ENCODE results near the gene HOXC4. TPM values are rescaled to one million over a fixed set of nuclear protein-coding genes. Genes with fewer than 3 reads are reported as not detected.
"Not testable (repeated sequence)": the region's sequence is repeated elsewhere in the genome, so short reads cannot be mapped to it uniquely, and the experiment has no call there.

Gene HOXC4
- total and polyA plus RNA-seq, 9 donors: 10.1 to 29.6 (median 21.6) TPM

DNA sequence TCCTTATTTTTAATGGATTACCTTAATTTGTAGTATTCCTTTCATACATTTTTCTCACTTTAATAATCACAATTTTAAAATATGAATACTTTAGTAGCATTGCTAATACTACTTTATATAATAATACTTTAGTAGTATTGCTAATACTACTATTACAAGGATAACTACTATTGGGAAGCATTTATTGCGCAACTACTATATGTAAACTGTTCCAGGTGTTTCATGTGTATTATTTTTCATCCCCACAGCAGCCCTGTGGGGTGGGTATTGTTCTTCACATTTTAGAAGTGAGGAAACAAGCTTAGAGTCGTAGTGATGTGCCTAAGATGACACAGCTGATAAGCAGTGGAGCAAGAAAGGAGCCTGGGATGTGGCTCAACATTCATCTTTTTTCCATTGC is 45.0 kb downstream of the HOXC4 start:
- DNase-seq; H3K27me3 ChIP-seq (ENCODE audit: control insufficient read depth, insufficient read depth, low read length); H3K4me3 ChIP-seq (ENCODE audit: low read length); H3K36me3 ChIP-seq (ENCODE audit: control insufficient read depth, insufficient read depth, low read length); H3K27ac ChIP-seq (ENCODE audit: low read length); H3K4me1 ChIP-seq (ENCODE audit: control insufficient read depth, insufficient read depth, low read length); H3K9me3 ChIP-seq (replicated peaks; ENCODE audit: control insufficient read depth, low read depth, low read length): not testable (repeated sequence)
- WGBS (ENCODE audit: insufficient coverage): no CpG with 5 or more reads among the region's 2 CpGs

DNA sequence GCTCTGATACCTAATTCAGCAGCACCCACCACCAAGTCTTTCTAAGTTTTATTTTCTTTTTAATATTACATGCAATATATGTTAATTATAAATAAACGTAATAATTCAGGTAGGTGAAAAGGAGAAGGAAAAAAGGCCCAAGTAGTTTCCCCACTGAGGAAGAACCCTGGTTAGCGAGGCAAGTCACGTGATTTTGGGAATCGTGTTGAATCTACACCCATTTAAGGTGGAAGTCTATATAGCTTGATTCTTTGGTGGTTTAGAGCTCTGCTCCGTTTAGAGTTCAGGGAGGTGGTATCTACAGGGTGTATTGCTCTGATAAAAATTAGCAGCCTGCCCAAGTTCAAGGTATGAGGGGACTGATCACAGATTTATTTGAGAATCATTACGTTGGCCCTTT is 47.0 kb downstream of the HOXC4 start:
- not testable (repeated sequence) for H3K4me3 ChIP-seq (ENCODE audit: low read length); H3K4me1 ChIP-seq (ENCODE audit: control insufficient read depth, insufficient read depth, low read length); H3K9me3 ChIP-seq (replicated peaks; ENCODE audit: control insufficient read depth, low read depth, low read length); DNase-seq; H3K27ac ChIP-seq (ENCODE audit: low read length); H3K27me3 ChIP-seq (ENCODE audit: control insufficient read depth, insufficient read depth, low read length); H3K36me3 ChIP-seq (ENCODE audit: control insufficient read depth, insufficient read depth, low read length)
- 76% methylated on average over 4 of the region's 6 CpGs for WGBS (ENCODE audit: insufficient coverage)

DNA sequence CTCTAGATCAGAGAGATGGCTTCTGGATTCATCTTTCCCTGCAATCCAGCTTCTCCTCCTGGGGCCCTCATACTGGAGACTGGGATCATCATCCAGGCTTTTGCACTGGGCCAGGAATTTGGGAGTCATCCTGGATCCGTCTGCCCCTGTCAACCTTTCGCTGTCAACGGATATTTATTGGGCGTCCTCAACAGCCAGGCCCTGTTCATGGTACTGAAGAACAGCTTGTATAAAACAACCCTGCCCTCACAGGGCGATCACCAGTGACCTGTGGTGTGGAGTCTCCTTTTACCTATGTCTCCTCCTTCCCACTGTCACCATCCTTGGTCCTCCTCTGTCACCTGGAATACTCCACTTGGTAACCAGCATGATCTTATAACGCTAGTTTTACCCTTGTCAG is 48.6 kb downstream of the HOXC4 start:
- H3K4me3 ChIP-seq (ENCODE audit: low read length); H3K27me3 ChIP-seq (ENCODE audit: control insufficient read depth, insufficient read depth, low read length); H3K4me1 ChIP-seq (ENCODE audit: control insufficient read depth, insufficient read depth, low read length); H3K36me3 ChIP-seq (ENCODE audit: control insufficient read depth, insufficient read depth, low read length); DNase-seq; H3K27ac ChIP-seq (ENCODE audit: low read length); H3K9me3 ChIP-seq (replicated peaks; ENCODE audit: control insufficient read depth, low read depth, low read length): not testable (repeated sequence)
- 75% methylated on average over 1 of the region's 6 CpGs for WGBS (ENCODE audit: insufficient coverage)

DNA sequence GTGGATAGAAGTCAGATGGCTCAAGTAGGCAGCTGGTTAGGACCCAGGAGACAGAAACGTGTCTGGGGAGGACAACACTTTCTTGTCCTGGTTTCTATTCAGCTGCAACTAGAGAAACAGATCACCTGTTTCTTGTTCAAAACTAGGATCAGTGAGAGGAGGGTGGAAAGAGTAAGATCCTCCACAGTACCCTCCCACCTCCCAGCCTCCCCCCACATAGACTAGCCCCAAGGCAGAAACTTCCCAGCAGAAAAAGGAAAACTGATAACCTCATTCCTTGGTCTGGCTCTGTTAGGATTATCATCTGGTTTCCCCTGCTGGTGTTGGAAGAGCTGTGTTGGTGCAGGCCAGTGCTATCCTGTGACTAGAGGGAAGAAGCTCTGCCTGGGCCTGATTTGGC is 50.2 kb downstream of the HOXC4 start:
- H3K27ac ChIP-seq (ENCODE audit: low read length); H3K4me1 ChIP-seq (ENCODE audit: control insufficient read depth, insufficient read depth, low read length); H3K4me3 ChIP-seq (ENCODE audit: low read length); H3K36me3 ChIP-seq (ENCODE audit: control insufficient read depth, insufficient read depth, low read length); H3K9me3 ChIP-seq (replicated peaks; ENCODE audit: control insufficient read depth, low read depth, low read length); DNase-seq: not testable (repeated sequence)
- H3K27me3 ChIP-seq (ENCODE audit: control insufficient read depth, insufficient read depth, low read length): peaks cover 14% of the 10 kb centered on the region
- WGBS (ENCODE audit: insufficient coverage): no CpG with 5 or more reads among the region's 1 CpG

Other genes with a start within 250 kb of the HOXC4 start
- gene HOXC13, start 115.0 kb upstream of the HOXC4 start, total RNA-seq: 0.04 TPM
- under 1 TPM in 3 of 8 donors, not detected in 5; 0.05 to 0.45 (median 0.08) TPM for gene HOXC13, start 115.0 kb upstream of the HOXC4 start, polyA plus RNA-seq (ENCODE audit: insufficient read depth in 1 of 8, insufficient read length in 8 of 8, low replicate concordance in 1 of 8)
- gene HOXC12, start 98.9 kb upstream of the HOXC4 start, total RNA-seq: not detected
- under 1 TPM in 7 of 8 donors, not detected in 1; 0.06 to 0.30 (median 0.08) TPM for gene HOXC12, start 98.9 kb upstream of the HOXC4 start, polyA plus RNA-seq (ENCODE audit: insufficient read depth in 1 of 8, insufficient read length in 8 of 8, low replicate concordance in 1 of 8)
- 2.9 TPM for gene HOXC11, start 80.7 kb upstream of the HOXC4 start, total RNA-seq
- 1 to 10 TPM; 6.6 to 9.3 (median 7.6) TPM for gene HOXC11, start 80.7 kb upstream of the HOXC4 start, polyA plus RNA-seq (ENCODE audit: insufficient read depth in 1 of 8, insufficient read length in 8 of 8, low replicate concordance in 1 of 8)
- gene HOTAIR, start 78.9 kb upstream of the HOXC4 start, total RNA-seq: 1.8 TPM
- 10 to 100 TPM in 1 of 8 donors, 1 to 10 TPM in 7; 2.2 to 13.2 (median 4.1) TPM for gene HOTAIR, start 78.9 kb upstream of the HOXC4 start, polyA plus RNA-seq (ENCODE audit: insufficient read depth in 1 of 8, insufficient read length in 8 of 8, low replicate concordance in 1 of 8)
- gene HOXC10, start 68.7 kb upstream of the HOXC4 start, total RNA-seq: 7.6 TPM
- gene HOXC10, start 68.7 kb upstream of the HOXC4 start, polyA plus RNA-seq (ENCODE audit: insufficient read depth in 1 of 8, insufficient read length in 8 of 8, low replicate concordance in 1 of 8): 10 to 100 TPM; 43.8 to 57.7 (median 49.5) TPM
- 12.6 TPM for gene HOXC9, start 53.7 kb upstream of the HOXC4 start, total RNA-seq
- gene HOXC9, start 53.7 kb upstream of the HOXC4 start, polyA plus RNA-seq (ENCODE audit: insufficient read depth in 1 of 8, insufficient read length in 8 of 8, low replicate concordance in 1 of 8): 10 to 100 TPM; 14.3 to 19.2 (median 16.1) TPM
- 1.6 TPM for gene HOXC8, start 44.9 kb upstream of the HOXC4 start, total RNA-seq
- 1 to 10 TPM; 3.8 to 7.9 (median 5.6) TPM for gene HOXC8, start 44.9 kb upstream of the HOXC4 start, polyA plus RNA-seq (ENCODE audit: insufficient read depth in 1 of 8, insufficient read length in 8 of 8, low replicate concordance in 1 of 8)
- gene HOXC6, start 25.4 kb upstream of the HOXC4 start, total RNA-seq: 4.1 TPM
- 10 to 100 TPM; 11.5 to 22.5 (median 16.0) TPM for gene HOXC6, start 25.4 kb upstream of the HOXC4 start, polyA plus RNA-seq (ENCODE audit: insufficient read depth in 1 of 8, insufficient read length in 8 of 8, low replicate concordance in 1 of 8)
- gene HOXC5, start 20.8 kb upstream of the HOXC4 start, total RNA-seq: 1.1 TPM
- 1 to 10 TPM in 4 of 8 donors, under 1 TPM in 4; 0.54 to 1.6 (median 1.0) TPM for gene HOXC5, start 20.8 kb upstream of the HOXC4 start, polyA plus RNA-seq (ENCODE audit: insufficient read depth in 1 of 8, insufficient read length in 8 of 8, low replicate concordance in 1 of 8)
- gene SMUG1, start 135.2 kb downstream of the HOXC4 start, total RNA-seq: 27.4 TPM
- gene SMUG1, start 135.2 kb downstream of the HOXC4 start, polyA plus RNA-seq (ENCODE audit: insufficient read depth in 1 of 8, insufficient read length in 8 of 8, low replicate concordance in 1 of 8): 10 to 100 TPM; 20.5 to 27.8 (median 23.2) TPM
- gene CBX5, start 226.3 kb downstream of the HOXC4 start, total RNA-seq: 58.5 TPM
- 10 to 100 TPM; 57.2 to 89.1 (median 71.2) TPM for gene CBX5, start 226.3 kb downstream of the HOXC4 start, polyA plus RNA-seq (ENCODE audit: insufficient read depth in 1 of 8, insufficient read length in 8 of 8, low replicate concordance in 1 of 8)
- 442 TPM for gene HNRNPA1, start 226.9 kb downstream of the HOXC4 start, total RNA-seq
- 1,000 to 10,000 TPM; 1,806 to 2,692 (median 2,167) TPM for gene HNRNPA1, start 226.9 kb downstream of the HOXC4 start, polyA plus RNA-seq (ENCODE audit: insufficient read depth in 1 of 8, insufficient read length in 8 of 8, low replicate concordance in 1 of 8)
- 1.6 TPM for gene NFE2, start 247.2 kb downstream of the HOXC4 start, total RNA-seq
- gene NFE2, start 247.2 kb downstream of the HOXC4 start, polyA plus RNA-seq (ENCODE audit: insufficient read depth in 1 of 8, insufficient read length in 8 of 8, low replicate concordance in 1 of 8): 1 to 10 TPM; 1.1 to 3.3 (median 2.5) TPM

All from muscle of leg (tissue), 11 donors.